Hindlimb muscle (tissue), 1 donor: ENCODE results near the gene ZNF284. TPM values are rescaled to one million over a fixed set of nuclear protein-coding genes. Genes with fewer than 3 reads are reported as not detected.
"Not testable (repeated sequence)": the region's sequence is repeated elsewhere in the genome, so short reads cannot be mapped to it uniquely, and the experiment has no call there.

Source experiments
- DNase-seq: peaks from one replicate; pipeline ENCODE4 v3.0.0-alpha.2; 2013
- polyA plus RNA-seq: library from polyadenylated mRNA; unstranded; fragments of 120-200 nt; gene quantifications from one replicate; pipeline ENCODE4 v1.2.1, GENCODE V29; 2013; ENCODE audit not compliant: insufficient read length

Gene ZNF284
- polyA plus RNA-seq, 1 donor = 2.9 TPM

DNA sequence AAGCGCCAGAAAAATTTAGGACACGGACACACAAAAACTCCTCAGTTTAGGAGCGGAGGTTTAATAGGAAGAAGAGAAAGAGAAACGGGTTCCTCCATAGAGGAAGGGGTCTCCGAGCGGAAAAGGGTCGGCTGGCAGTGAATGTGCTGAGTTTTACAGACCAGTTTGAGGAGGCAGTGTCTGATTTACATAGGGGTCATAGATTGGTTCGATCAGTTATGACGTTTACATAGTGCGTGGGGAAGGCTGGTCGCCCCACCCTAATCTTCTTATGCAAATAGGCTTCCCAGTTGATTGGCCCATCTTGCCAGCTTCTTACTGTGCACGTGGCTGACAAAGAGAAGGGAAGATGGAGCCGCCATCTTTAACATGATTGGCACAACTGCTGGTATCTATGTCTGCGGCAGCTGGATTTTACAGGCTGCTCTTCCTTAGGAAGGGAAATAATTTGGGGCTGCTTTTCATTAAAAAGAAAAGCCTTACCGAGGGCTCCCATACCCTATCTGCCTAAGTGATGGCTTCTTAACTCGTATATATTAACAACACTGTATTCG is 40.0 kb downstream of the ZNF284 start:
- no peak for DNase-seq

DNA sequence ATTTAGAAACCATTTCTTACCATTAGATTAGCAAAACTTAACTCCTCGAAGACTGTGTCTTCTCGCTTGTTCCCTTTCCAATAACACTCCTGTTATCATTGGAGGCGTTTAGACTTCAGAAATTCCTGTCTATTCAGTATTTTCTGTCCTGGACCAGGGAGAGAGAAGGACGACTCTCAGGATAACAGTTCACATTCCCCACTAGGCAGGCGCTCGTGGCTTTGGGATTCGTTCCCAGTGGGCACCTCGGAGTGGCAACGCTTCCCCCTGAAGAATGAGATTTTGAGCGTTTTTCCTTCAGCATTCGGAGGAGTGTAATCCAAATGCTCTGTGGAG is 40.8 kb downstream of the ZNF284 start:
- DNase-seq = no peak

DNA sequence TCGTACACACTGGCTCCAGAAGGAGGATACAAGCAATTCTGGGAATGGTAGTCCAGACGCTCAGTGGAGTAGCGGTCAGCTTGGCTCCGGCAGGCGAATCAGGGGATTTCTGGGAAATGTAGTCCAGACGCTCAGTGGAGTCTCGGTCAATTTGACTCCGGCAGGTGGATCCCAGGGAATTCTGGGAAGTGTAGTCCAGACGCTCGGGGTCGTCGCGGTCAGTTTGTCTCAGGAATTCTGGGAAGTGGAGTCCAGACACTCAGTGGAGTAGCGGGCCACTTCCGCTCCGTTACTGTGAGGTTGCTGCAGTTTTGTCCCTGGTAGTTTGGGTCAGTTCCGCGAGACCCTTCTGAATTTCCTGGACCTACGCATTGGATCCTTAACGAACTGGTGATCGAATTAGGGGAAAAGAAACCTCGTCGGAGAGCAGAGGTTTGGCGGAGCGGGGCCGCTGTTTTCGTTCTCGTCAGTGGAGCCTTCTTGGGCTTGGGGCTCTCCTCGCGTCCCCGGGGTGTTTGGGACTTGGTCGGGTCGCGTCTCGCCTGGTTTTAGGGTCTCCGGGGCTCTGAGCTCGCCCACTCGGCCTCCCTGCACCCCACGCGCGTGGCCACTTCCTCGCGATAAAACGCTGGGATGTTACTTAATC is 41.3 kb downstream of the ZNF284 start, which contains the start of gene ZNF225:
Gene ZNF225 (plus strand): TSS at position 262 of the 646 bp plus-strand sequence. CDS start 2,429 bp downstream, outside the sequence.
- peak; percentile 98 for DNase-seq

DNA sequence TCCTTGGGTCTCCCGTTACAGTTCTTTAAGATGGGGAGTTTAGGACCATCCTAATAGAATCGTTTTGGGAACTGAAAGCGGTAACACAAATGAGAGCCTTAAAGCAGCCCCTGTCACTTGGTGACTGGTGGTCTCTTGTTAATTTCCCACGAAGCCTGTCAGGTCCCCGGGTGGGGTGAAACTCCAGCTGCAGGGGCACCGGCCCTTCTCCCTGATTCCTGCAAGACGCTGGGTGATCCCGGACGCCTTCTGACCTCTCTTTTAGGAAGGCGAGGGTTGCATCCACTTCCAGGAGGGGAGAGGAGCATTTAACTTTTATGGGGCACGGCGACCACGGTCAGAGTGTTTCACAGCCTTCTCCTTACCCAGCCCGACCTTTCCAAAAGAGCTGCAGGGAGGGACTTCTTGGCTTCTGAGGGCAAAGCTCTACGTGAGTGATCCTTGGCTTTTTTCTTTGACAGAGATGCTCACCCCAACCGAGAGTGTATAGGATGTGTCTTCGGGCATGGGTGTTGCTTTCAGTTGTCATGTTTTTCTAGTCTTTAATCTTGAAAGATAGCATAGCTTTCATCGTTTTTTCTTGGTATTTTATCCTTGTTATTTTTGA is 41.9 kb downstream of the ZNF284 start:
- no peak for DNase-seq

DNA sequence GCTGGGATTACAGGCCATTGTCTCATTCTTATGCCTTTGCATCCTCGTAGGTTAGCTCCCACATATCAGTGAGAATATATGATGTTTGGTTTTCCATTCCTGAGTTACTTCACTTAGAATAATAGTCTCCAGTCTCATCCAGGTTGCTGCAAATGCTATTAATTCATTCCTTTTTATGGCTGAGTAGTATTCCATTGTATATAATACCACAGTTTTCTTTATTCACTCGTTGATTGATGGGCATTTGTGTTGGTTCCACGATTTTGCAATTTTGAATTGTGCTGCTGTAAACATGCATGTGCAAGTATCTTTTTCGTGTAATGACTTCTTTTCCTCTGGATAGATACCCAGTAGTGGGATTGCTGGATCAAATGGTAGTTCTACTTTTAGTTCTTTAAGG is 49.2 kb downstream of the ZNF284 start:
- DNase-seq = not testable (repeated sequence)

DNA sequence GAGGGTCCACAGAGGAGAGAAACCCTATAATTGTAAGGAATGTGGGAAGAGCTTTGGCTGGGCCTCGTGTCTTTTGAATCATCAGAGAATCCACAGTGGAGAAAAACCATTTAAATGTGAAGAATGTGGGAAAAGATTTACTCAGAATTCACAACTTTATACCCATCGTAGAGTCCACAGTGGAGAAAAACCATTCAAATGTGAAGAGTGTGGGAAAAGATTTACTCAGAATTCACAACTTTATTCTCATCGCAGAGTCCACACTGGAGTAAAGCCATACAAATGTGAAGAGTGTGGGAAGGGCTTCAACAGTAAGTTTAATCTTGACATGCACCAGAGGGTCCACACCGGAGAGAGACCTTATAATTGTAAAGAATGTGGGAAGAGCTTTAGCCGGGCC is 60.0 kb downstream of the ZNF284 start:
- no peak for DNase-seq

Other genes starting within 250 kb of the ZNF284 start
- gene ZNF283, start 244.8 kb upstream of the ZNF284 start, polyA plus RNA-seq = 8.3 TPM
- 8.6 TPM for gene ZNF404, start 188.2 kb upstream of the ZNF284 start, polyA plus RNA-seq
- 15.3 TPM for gene ZNF45, start 136.9 kb upstream of the ZNF284 start, polyA plus RNA-seq
- gene ZNF221, start 120.9 kb upstream of the ZNF284 start, polyA plus RNA-seq = 3.0 TPM
- 7.2 TPM for gene ZNF155, start 88.0 kb upstream of the ZNF284 start, polyA plus RNA-seq
- gene ZNF230, start 69.2 kb upstream of the ZNF284 start, polyA plus RNA-seq = 2.1 TPM
- 3.3 TPM for gene ZNF222, start 46.8 kb upstream of the ZNF284 start, polyA plus RNA-seq
- 3.5 TPM for gene ZNF223, start 20.1 kb upstream of the ZNF284 start, polyA plus RNA-seq
- 15.3 TPM for gene ZNF224, start 22.2 kb downstream of the ZNF284 start, polyA plus RNA-seq
- gene ZNF225, start 41.2 kb downstream of the ZNF284 start, polyA plus RNA-seq = 4.5 TPM
- 9.6 TPM for gene ZNF234, start 69.4 kb downstream of the ZNF284 start, polyA plus RNA-seq
- gene ZNF226, start 92.9 kb downstream of the ZNF284 start, polyA plus RNA-seq = 13.0 TPM
- gene ZNF227, start 140.4 kb downstream of the ZNF284 start, polyA plus RNA-seq = 11.9 TPM
- gene ZNF233, start 187.7 kb downstream of the ZNF284 start, polyA plus RNA-seq = 3.1 TPM
- 7.6 TPM for gene ZNF235, start 232.9 kb downstream of the ZNF284 start, polyA plus RNA-seq